Endothelial cell of umbilical vein (primary cell): ENCODE data around the gene CCDC47. TPM values are rescaled to one million over a fixed set of nuclear protein-coding genes. Genes with fewer than 3 reads are reported as not detected.

Source experiments
- BruUV-seq: library from RNA; stranded (reverse); fragments of 400-500 nt; replicated peaks from 2 replicates; lab custom pipeline; 2021; lab: Mats Ljungman, UMichigan
- CTCF ChIA-PET: fragments of 300-600, 350-600 bp; sonication (Branson Sonifier 250); formaldehyde crosslinking; loops from one replicate; lab custom pipeline; 2021; ENCODE audit warnings: antibody characterized with exemption, inconsistent platforms; lab: Charles Lee
- POLR2A ChIA-PET: fragments of 300-600, 350-600 bp; sonication (Branson Sonifier 250); formaldehyde crosslinking; loops from one replicate; lab custom pipeline; 2021; ENCODE audit warnings: antibody characterized with exemption, inconsistent platforms; lab: Charles Lee
- DNase-seq: peaks from one replicate; pipeline ENCODE4 v3.0.0-alpha.2; 2011; ENCODE audit warnings: low read depth, low spot score
- FAIRE-seq: peaks from 2 replicates; lab custom pipeline; 2011; peaks lifted over from hg19 to GRCh38; lab: Jason Lieb, UNC
- H2AFZ ChIP-seq: 2 replicates; pipeline ENCODE4 v1.6.0; 2012; ENCODE audit warnings: low read depth, low read length, control low read depth, inconsistent platforms
- H3K27ac ChIP-seq: 2 replicates; pipeline ENCODE4 v1.5.1; 2011; ENCODE audit warnings: low read depth, mild to moderate bottlenecking, control low read depth, low read length, moderate library complexity; ENCODE audit not compliant: insufficient read depth
- H3K27me3 ChIP-seq, 2 experiments: 2 replicates each; pipeline versions ENCODE4 v1.6.0 to v1.6.1; 2011; ENCODE audit warnings: low read length in 2 of 2, mixed read lengths in 1 of 2; ENCODE audit not compliant: control insufficient read depth in 2 of 2, insufficient read depth in 2 of 2
- H3K36me3 ChIP-seq, 2 experiments: 2 replicates in 1 of 2; 3 replicates in 1 of 2; pipeline ENCODE4 v1.5.1; 2011; ENCODE audit warnings: low read length in 2 of 2, mild to moderate bottlenecking in 1 of 2, moderate library complexity in 1 of 2; ENCODE audit not compliant: control insufficient read depth in 2 of 2, insufficient read depth in 2 of 2; ENCODE audit errors: extremely low read depth in 1 of 2
- H3K4me1 ChIP-seq: 3 replicates; pipeline ENCODE4 v1.5.1; 2011; ENCODE audit warnings: mild to moderate bottlenecking, low read length; ENCODE audit not compliant: control insufficient read depth, insufficient read depth; ENCODE audit errors: extremely low read depth
- H3K4me2 ChIP-seq: 2 replicates; pipeline ENCODE4 v1.6.1; 2011; ENCODE audit warnings: low read length, control low read depth, mixed read lengths; ENCODE audit not compliant: insufficient read depth
- H3K4me3 ChIP-seq, 3 experiments: fragments of 200-600 bp in 1 of 3; sonication (generic), shearing (Covaris generic) in 1 of 3; replicated peaks in 1 of 3; 2 replicates each; pipeline ENCODE4 v1.5.1; 2011 to 2016; ENCODE audit warnings: control low read depth in 3 of 3, low read length in 3 of 3, mild to moderate bottlenecking in 2 of 3, inconsistent platforms in 1 of 3, low read depth in 1 of 3, moderate library complexity in 1 of 3; ENCODE audit not compliant: insufficient read depth in 1 of 3
- H3K79me2 ChIP-seq: 2 replicates; pipeline ENCODE4 v1.6.0; 2012; ENCODE audit warnings: low read length, inconsistent platforms; ENCODE audit not compliant: control insufficient read depth, insufficient read depth
- H3K9ac ChIP-seq: replicated peaks from 2 replicates; pipeline ENCODE3; 2011; ENCODE audit warnings: low read length, control low read depth; ENCODE audit not compliant: insufficient read depth; ENCODE audit errors: extremely low read depth
- H3K9me1 ChIP-seq: replicated peaks from 3 replicates; pipeline ENCODE4 v1.6.0; 2011; ENCODE audit warnings: mild to moderate bottlenecking, low read length; ENCODE audit not compliant: control insufficient read depth, insufficient read depth; ENCODE audit errors: extremely low read depth
- H3K9me3 ChIP-seq: replicated peaks from 2 replicates; pipeline ENCODE4 v1.5.1; 2012; ENCODE audit warnings: low read length, inconsistent platforms; ENCODE audit not compliant: control insufficient read depth, insufficient read depth
- H4K20me1 ChIP-seq: replicated peaks from 2 replicates; pipeline ENCODE3; 2011; ENCODE audit warnings: mild to moderate bottlenecking, low read length; ENCODE audit not compliant: control insufficient read depth, insufficient read depth; ENCODE audit errors: extremely low read depth
- EZH2 ChIP-seq: IDR thresholded peaks from 2 replicates; pipeline ENCODE4 v1.6.1; 2012; ENCODE audit warnings: borderline replicate concordance, low read depth, mild to moderate bottlenecking, moderate library complexity, low read length, inconsistent platforms; ENCODE audit not compliant: severe bottlenecking
- FOS ChIP-seq: IDR thresholded peaks from 2 replicates; pipeline ENCODE4 v1.6.1; 2011; ENCODE audit warnings: mild to moderate bottlenecking, low read length, moderate library complexity, borderline replicate concordance; ENCODE audit not compliant: insufficient read depth
- GATA2 ChIP-seq: IDR thresholded peaks from 2 replicates; pipeline ENCODE4 v1.7.0; 2011; ENCODE audit warnings: low read depth, mild to moderate bottlenecking, moderate library complexity, mixed read lengths, low read length; ENCODE audit not compliant: insufficient read length, insufficient read depth
- JUN ChIP-seq: IDR thresholded peaks from 2 replicates; pipeline ENCODE4 v1.6.1; 2011; ENCODE audit warnings: borderline replicate concordance, low read depth; ENCODE audit not compliant: insufficient read length, insufficient read depth
- MYC ChIP-seq: IDR thresholded peaks from one replicate; pipeline ENCODE4 v1.6.1; 2011; ENCODE audit warnings: mild to moderate bottlenecking, low read depth, low read length
- POLR2A ChIP-seq: IDR thresholded peaks from 2 replicates; pipeline ENCODE4 v1.6.1; 2012; ENCODE audit warnings: low read depth, mild to moderate bottlenecking, control low read depth, low read length
- POLR2AphosphoS5 ChIP-seq: IDR thresholded peaks from 2 replicates; pipeline ENCODE4 v1.6.1; 2012; ENCODE audit warnings: low read depth, mild to moderate bottlenecking, control low read depth, low read length, moderate library complexity; ENCODE audit not compliant: insufficient read depth
- dilution Hi-C: fragments of 300-500 bp; cut with MboI; formaldehyde crosslinking; loops from one replicate; pipeline ENCODE4 v1.15.0; 2019; ENCODE audit warnings: low sequenced_read_pairs; ENCODE audit not compliant: extremely low pct_ligation_motif_present
- intact Hi-C: fragments of 100-400 bp; cut with micrococcal nuclease; formaldehyde crosslinking; loops from one replicate; pipeline ENCODE4 v1.10.0; 2022
- polyA plus RNA-seq, 4 experiments: library from polyadenylated mRNA; depleted of rRNA in 3 of 4; stranded (reverse) in 3 of 4; unstranded in 1 of 4; fragments of >200 nt; gene quantifications; 2 replicates each; pipeline versions ENCODE4 v1.2.1 to v1.2.3, GENCODE V29; 2011 to 2012; ENCODE audit warnings: missing spikeins in 1 of 4
- total RNA-seq: library from RNA; stranded (reverse); gene quantifications from 2 replicates; pipeline ENCODE4 v1.2.3, GENCODE V29; 2021
- TF ChIP-seq, protein P1 (sequence below), 2 donors: IDR thresholded peaks; 1 replicate in 1 of 2; 2 replicates in 1 of 2; pipeline ENCODE4 v1.5.1; 2011; ENCODE audit warnings: low read length in 2 of 2, mild to moderate bottlenecking in 2 of 2, moderate library complexity in 2 of 2, control low read depth in 1 of 2, inconsistent platforms in 1 of 2, low read depth in 1 of 2; ENCODE audit not compliant: insufficient read depth in 1 of 2; ENCODE audit errors: extremely low read depth in 1 of 2
- TF ChIP-seq, protein P2 (sequence below): IDR thresholded peaks from 2 replicates; pipeline ENCODE4 v1.6.1; 2011; ENCODE audit not compliant: insufficient read depth, insufficient read length

The CCDC47 gene
- total and polyA plus RNA-seq, 2 donors (not counting 3 experiments of a cell fraction or from before 2014, with no cell fraction given) = 21.7 to 76.5 TPM

DNA sequence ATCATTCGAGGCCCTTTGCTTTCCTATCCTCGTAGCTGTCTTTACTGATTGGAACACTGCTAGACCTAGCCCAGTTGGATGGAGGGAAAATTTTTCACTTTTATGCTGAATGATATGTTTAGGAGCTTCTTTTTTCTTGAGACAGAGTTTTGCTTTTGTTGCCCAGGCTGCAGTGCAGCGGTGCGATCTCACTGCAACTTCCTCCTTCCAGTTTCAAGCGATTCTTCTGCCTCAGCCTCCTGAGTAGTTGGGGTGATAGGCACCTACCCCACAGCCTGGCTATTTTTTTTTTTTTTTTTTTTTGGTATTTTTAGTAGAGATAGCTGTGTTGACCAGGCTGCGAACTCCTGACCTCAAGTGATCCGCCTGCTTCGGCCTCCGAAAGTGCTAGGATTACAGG is 36.6 kb upstream of the CCDC47 start:
- Histone ChIP-seq H3K27me3 (no peaks in the 10 kb centered on the region), H3K79me2 (no peaks in the 10 kb centered on the region), H3K4me1 (no peaks in the 10 kb centered on the region), H3K4me3 (no peak overlapping the region), H3K9ac (no peak overlapping the region), H3K4me2 (no peak overlapping the region), H3K36me3 (peaks cover 36 to 45% of the 10 kb centered on the region in 2 experiments), H3K27ac (no peak overlapping the region), H3K9me1 (no peaks in the 10 kb centered on the region), H2AFZ (no peak overlapping the region), H4K20me1 (no peaks in the 10 kb centered on the region), H3K9me3 (no peaks in the 10 kb centered on the region)
- no peak for DNase-seq
- ChIA-PET POLR2A (interaction anchor here (0.7 kb wide), 1 partner anchor 282 kb away, joined by 11 read pairs; no protein-coding TSS in a partner anchor), CTCF (interaction anchor here (0.9 kb wide), 1 partner anchor 47 kb away, joined by 3 read pairs; no protein-coding TSS in a partner anchor)
- TF ChIP-seq, protein P1, sequence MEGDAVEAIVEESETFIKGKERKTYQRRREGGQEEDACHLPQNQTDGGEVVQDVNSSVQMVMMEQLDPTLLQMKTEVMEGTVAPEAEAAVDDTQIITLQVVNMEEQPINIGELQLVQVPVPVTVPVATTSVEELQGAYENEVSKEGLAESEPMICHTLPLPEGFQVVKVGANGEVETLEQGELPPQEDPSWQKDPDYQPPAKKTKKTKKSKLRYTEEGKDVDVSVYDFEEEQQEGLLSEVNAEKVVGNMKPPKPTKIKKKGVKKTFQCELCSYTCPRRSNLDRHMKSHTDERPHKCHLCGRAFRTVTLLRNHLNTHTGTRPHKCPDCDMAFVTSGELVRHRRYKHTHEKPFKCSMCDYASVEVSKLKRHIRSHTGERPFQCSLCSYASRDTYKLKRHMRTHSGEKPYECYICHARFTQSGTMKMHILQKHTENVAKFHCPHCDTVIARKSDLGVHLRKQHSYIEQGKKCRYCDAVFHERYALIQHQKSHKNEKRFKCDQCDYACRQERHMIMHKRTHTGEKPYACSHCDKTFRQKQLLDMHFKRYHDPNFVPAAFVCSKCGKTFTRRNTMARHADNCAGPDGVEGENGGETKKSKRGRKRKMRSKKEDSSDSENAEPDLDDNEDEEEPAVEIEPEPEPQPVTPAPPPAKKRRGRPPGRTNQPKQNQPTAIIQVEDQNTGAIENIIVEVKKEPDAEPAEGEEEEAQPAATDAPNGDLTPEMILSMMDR (IDR thresholded peaks at IDR 0.05; ENCODE audit: extremely low read depth in 1 of 2, insufficient read depth in 1 of 2, low read depth in 1 of 2, low read length in 2 of 2) = no peak
- TF ChIP-seq MYC (no peak), GATA2 (no peak), POLR2AphosphoS5 (no peak), FOS (no peak), POLR2A (no peak), EZH2 (no peak), JUN (no peak)
- TF ChIP-seq, protein P2, sequence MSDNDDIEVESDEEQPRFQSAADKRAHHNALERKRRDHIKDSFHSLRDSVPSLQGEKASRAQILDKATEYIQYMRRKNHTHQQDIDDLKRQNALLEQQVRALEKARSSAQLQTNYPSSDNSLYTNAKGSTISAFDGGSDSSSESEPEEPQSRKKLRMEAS = no peak
- intact Hi-C loops = no loop called here
- no TSS peak for BruUV-seq
- dilution Hi-C loops = no loop called here
- FAIRE-seq = no peak
